Liver (tissue), 9 donors: Measurements from ENCODE around the gene SLC25A48. TPM values are rescaled to one million over a fixed set of nuclear protein-coding genes. Genes with fewer than 3 reads are reported as not detected.

Experiments
- DNase-seq: peaks from one replicate; pipeline ENCODE4 v3.0.0-alpha.2; 2017; ENCODE audit warnings: low spot score
- H3K27ac ChIP-seq, 2 donors: one replicate each; pipeline ENCODE4 v1.7.0; 2013; ENCODE audit warnings: inconsistent platforms in 2 of 2, low read length in 2 of 2, control low read depth in 1 of 2, low read depth in 1 of 2, mild to moderate bottlenecking in 1 of 2
- H3K27me3 ChIP-seq, 4 donors: one replicate each; pipeline versions ENCODE4 v1.6.1 to v1.7.0; 2013; ENCODE audit warnings: low read length in 3 of 4, inconsistent platforms in 1 of 4, mild to moderate bottlenecking in 1 of 4, moderate library complexity in 1 of 4; ENCODE audit not compliant: control insufficient read depth in 4 of 4, insufficient read depth in 4 of 4
- H3K36me3 ChIP-seq, 4 donors: one replicate each; pipeline versions ENCODE4 v1.6.1 to v1.7.0; 2013; ENCODE audit warnings: low read length in 3 of 4, mild to moderate bottlenecking in 3 of 4, low read depth in 1 of 4, moderate library complexity in 1 of 4; ENCODE audit not compliant: control insufficient read depth in 4 of 4, insufficient read depth in 3 of 4
- H3K4me1 ChIP-seq, 4 donors: one replicate each; pipeline versions ENCODE4 v1.6.1 to v1.7.0; 2013; ENCODE audit warnings: low read length in 3 of 4, mild to moderate bottlenecking in 3 of 4, moderate library complexity in 1 of 4; ENCODE audit not compliant: control insufficient read depth in 4 of 4, insufficient read depth in 4 of 4
- H3K4me3 ChIP-seq, 3 donors: one replicate each; pipeline versions ENCODE4 v1.6.1 to v1.7.0; 2013; ENCODE audit warnings: low read length in 3 of 3, control low read depth in 1 of 3, low read depth in 1 of 3, mild to moderate bottlenecking in 1 of 3
- H3K9ac ChIP-seq, 2 donors: one replicate each; pipeline ENCODE4 v1.7.0; 2013; ENCODE audit warnings: low read length in 2 of 2, mild to moderate bottlenecking in 2 of 2, moderate library complexity in 2 of 2, control low read depth in 1 of 2, low read depth in 1 of 2
- H3K9me3 ChIP-seq, 4 donors: one replicate each; pipeline versions ENCODE4 v1.6.1 to v1.7.0; 2013; ENCODE audit warnings: low read length in 3 of 4; ENCODE audit not compliant: control insufficient read depth in 4 of 4
- EGR1 ChIP-seq, 2 donors: IDR thresholded peaks; 2 replicates each; pipeline ENCODE4 v1.6.1; 2016 to 2018; ENCODE audit warnings: antibody characterized with exemption in 2 of 2, low read depth in 2 of 2
- FOXA1 ChIP-seq: IDR thresholded peaks from 2 replicates; pipeline ENCODE4 v1.6.1; 2016; ENCODE audit warnings: antibody characterized with exemption
- FOXA2 ChIP-seq: IDR thresholded peaks from 2 replicates; pipeline ENCODE4 v1.6.1; 2016; ENCODE audit warnings: antibody characterized with exemption
- GABPA ChIP-seq, 2 donors: IDR thresholded peaks in 1 of 2; conservative IDR thresholded peaks in 1 of 2; 2 replicates each; pipeline ENCODE4 v1.6.1; 2016; ENCODE audit warnings: antibody characterized with exemption in 2 of 2, mild to moderate bottlenecking in 1 of 2, moderate library complexity in 1 of 2
- HNF4G ChIP-seq: IDR thresholded peaks from 2 replicates; pipeline ENCODE4 v1.6.1; 2016; ENCODE audit warnings: antibody characterized with exemption
- JUND ChIP-seq, 2 donors: IDR thresholded peaks; 2 replicates each; pipeline ENCODE4 v1.6.1; 2016; ENCODE audit warnings: antibody characterized with exemption in 2 of 2
- NR2F2 ChIP-seq: IDR thresholded peaks from 2 replicates; pipeline ENCODE4 v1.6.1; 2016; ENCODE audit warnings: antibody characterized with exemption
- RAD21 ChIP-seq, 2 donors: IDR thresholded peaks; 2 replicates each; pipeline ENCODE4 v1.6.1; 2016; ENCODE audit warnings: antibody characterized with exemption in 2 of 2, mild to moderate bottlenecking in 2 of 2
- RXRA ChIP-seq, 2 donors: IDR thresholded peaks; 2 replicates each; pipeline ENCODE4 v1.6.1; 2017 to 2018; ENCODE audit warnings: antibody characterized with exemption in 2 of 2, mild to moderate bottlenecking in 1 of 2
- SP1 ChIP-seq: IDR thresholded peaks from 2 replicates; pipeline ENCODE4 v1.6.1; 2018; ENCODE audit warnings: antibody characterized with exemption, mild to moderate bottlenecking
- TAF1 ChIP-seq: conservative IDR thresholded peaks from 2 replicates; pipeline ENCODE4 v1.6.1; 2016; ENCODE audit warnings: antibody characterized with exemption, mild to moderate bottlenecking
- YY1 ChIP-seq: IDR thresholded peaks from 2 replicates; pipeline ENCODE4 v1.6.1; 2016; ENCODE audit warnings: antibody characterized with exemption, mild to moderate bottlenecking
- WGBS: extraction: QIAGEN DNeasy Blood & Tissue Kit; methylation state at CpG from one replicate; pipeline ENCODE4 v1.1.7; 2013; 5-methylcytosine and 5-hydroxymethylcytosine counted together
- polyA plus RNA-seq, 2 donors: library from polyadenylated mRNA; stranded (reverse) in 1 of 2; unstranded in 1 of 2; fragments of 200-250 nt in 1 of 2; fragments of >200 nt in 1 of 2; fragmentation: Nextera tagmentation in 1 of 2; extraction: Ambion mirVana in 1 of 2; gene quantifications; one replicate each; pipeline versions ENCODE4 v1.2.1 to v1.2.3, GENCODE V29; 2013 to 2015
- total RNA-seq, 2 donors: library from RNA; depleted of rRNA; stranded (reverse); fragments of >200 nt; gene quantifications; one replicate each; pipeline ENCODE4 v1.2.3, GENCODE V29; 2014
- TF ChIP-seq, protein P1 (sequence below): IDR thresholded peaks from 2 replicates; pipeline ENCODE4 v1.6.1; 2016; ENCODE audit warnings: antibody characterized with exemption, mild to moderate bottlenecking
- TF ChIP-seq, protein P2 (sequence below): IDR thresholded peaks from 2 replicates; pipeline ENCODE4 v1.6.1; 2016; ENCODE audit warnings: antibody characterized with exemption
- TF ChIP-seq, protein P3 (sequence below): IDR thresholded peaks from 2 replicates; pipeline ENCODE4 v1.6.1; 2016; ENCODE audit warnings: antibody characterized with exemption
- TF ChIP-seq, protein P4 (sequence below): IDR thresholded peaks from 2 replicates; pipeline ENCODE4 v1.6.1; 2016; ENCODE audit warnings: antibody characterized with exemption
- TF ChIP-seq, protein P5 (sequence below): fragments of 150-350 bp; IDR thresholded peaks from 2 replicates; pipeline ENCODE4 v1.5.1; 2017; ENCODE audit warnings: improper control_type of control experiment, low read depth, low read length; ENCODE audit not compliant: missing input control
- donor health status: healthy.
- donor health status: healthy.
- donor health status: healthy.
- donor health status: healthy.
- donor health status: healthy.

Gene SLC25A48
- total and polyA plus RNA-seq, 4 donors = 0.24 to 1.1 (median 0.72) TPM

DNA sequence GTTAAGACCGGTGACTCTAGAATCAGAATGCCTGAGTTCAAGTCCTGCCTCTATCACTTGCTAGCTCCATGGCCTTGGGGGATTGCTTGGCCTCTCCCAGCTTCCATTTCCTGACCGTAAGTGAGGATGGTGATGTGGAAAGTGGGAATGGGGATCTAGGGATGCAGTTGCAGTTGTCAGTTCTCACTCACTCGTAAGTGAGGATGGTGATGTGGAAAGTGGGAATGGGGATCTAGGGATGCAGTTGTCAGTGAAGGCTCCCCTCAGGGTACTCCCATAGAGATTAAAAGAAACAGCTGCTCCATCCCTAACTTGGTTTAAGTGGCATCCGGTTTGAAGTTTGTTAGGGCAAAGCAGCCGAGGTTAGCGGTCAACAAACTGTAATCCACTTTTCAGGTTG lies 64.2 kb downstream of the SLC25A48 start:
- DNase-seq = no peak
- H3K9ac ChIP-seq = no peak overlapping the region
- H3K9me3 ChIP-seq = no peaks in the 10 kb centered on the region
- 82% methylated on average over 6 of the region's 6 CpGs for WGBS
- no peaks in the 10 kb centered on the region for H3K36me3 ChIP-seq
- no peak overlapping the region for H3K27ac ChIP-seq
- peaks cover 0 to 2% (median 0%) of the 10 kb centered on the region in 4 donors for H3K27me3 ChIP-seq
- no peak overlapping the region for H3K4me3 ChIP-seq
- TF ChIP-seq RAD21 (IDR thresholded peaks at IDR 0.05) (no peak), SP1 (no peak), EGR1 (IDR thresholded peaks at IDR 0.05; ENCODE audit: low read depth in 2 of 2) (no peak), GABPA (IDR thresholded peaks at IDR 0.05 in 1 of 2, conservative IDR thresholded peaks at IDR 0.05 in 1 of 2) (no peak), TAF1 (no peak), JUND (IDR thresholded peaks at IDR 0.05) (no peak)
- TF ChIP-seq, protein P1, sequence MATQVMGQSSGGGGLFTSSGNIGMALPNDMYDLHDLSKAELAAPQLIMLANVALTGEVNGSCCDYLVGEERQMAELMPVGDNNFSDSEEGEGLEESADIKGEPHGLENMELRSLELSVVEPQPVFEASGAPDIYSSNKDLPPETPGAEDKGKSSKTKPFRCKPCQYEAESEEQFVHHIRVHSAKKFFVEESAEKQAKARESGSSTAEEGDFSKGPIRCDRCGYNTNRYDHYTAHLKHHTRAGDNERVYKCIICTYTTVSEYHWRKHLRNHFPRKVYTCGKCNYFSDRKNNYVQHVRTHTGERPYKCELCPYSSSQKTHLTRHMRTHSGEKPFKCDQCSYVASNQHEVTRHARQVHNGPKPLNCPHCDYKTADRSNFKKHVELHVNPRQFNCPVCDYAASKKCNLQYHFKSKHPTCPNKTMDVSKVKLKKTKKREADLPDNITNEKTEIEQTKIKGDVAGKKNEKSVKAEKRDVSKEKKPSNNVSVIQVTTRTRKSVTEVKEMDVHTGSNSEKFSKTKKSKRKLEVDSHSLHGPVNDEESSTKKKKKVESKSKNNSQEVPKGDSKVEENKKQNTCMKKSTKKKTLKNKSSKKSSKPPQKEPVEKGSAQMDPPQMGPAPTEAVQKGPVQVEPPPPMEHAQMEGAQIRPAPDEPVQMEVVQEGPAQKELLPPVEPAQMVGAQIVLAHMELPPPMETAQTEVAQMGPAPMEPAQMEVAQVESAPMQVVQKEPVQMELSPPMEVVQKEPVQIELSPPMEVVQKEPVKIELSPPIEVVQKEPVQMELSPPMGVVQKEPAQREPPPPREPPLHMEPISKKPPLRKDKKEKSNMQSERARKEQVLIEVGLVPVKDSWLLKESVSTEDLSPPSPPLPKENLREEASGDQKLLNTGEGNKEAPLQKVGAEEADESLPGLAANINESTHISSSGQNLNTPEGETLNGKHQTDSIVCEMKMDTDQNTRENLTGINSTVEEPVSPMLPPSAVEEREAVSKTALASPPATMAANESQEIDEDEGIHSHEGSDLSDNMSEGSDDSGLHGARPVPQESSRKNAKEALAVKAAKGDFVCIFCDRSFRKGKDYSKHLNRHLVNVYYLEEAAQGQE = no peak
- TF ChIP-seq, protein P2, sequence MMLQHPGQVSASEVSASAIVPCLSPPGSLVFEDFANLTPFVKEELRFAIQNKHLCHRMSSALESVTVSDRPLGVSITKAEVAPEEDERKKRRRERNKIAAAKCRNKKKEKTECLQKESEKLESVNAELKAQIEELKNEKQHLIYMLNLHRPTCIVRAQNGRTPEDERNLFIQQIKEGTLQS = no peak
- H3K4me1 ChIP-seq = no peaks in the 10 kb centered on the region

DNA sequence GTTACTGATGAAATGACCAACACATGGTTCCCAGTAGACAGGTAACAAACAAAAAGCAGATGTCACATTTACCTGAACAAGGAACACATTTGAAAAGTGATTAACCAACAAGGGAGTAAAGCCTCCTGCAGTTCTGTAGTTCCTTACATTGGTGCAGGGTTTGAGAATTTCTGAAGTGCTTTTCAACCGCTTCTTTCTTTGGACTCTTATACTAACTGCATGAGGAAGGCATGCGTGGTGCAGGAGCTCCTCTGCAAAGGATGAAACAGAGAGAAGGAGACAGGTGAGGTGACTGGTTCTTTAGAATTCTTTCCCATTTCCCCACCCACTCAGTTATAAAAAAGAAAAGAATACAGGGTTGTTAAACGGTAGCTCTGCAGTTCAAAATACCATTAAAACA lies 65.8 kb downstream of the SLC25A48 start:
- H3K27me3 ChIP-seq = peaks cover 0 to 2% (median 0%) of the 10 kb centered on the region in 4 donors
- H3K27ac ChIP-seq = no peak overlapping the region
- no peak overlapping the region for H3K4me3 ChIP-seq
- WGBS = 71% methylated on average over 3 of the region's 3 CpGs
- no peak for TF ChIP-seq JUND (IDR thresholded peaks at IDR 0.05)
- no peak for TF ChIP-seq FOXA1
- TF ChIP-seq RXRA (IDR thresholded peaks at IDR 0.05) = no peak
- TF ChIP-seq, protein P3, sequence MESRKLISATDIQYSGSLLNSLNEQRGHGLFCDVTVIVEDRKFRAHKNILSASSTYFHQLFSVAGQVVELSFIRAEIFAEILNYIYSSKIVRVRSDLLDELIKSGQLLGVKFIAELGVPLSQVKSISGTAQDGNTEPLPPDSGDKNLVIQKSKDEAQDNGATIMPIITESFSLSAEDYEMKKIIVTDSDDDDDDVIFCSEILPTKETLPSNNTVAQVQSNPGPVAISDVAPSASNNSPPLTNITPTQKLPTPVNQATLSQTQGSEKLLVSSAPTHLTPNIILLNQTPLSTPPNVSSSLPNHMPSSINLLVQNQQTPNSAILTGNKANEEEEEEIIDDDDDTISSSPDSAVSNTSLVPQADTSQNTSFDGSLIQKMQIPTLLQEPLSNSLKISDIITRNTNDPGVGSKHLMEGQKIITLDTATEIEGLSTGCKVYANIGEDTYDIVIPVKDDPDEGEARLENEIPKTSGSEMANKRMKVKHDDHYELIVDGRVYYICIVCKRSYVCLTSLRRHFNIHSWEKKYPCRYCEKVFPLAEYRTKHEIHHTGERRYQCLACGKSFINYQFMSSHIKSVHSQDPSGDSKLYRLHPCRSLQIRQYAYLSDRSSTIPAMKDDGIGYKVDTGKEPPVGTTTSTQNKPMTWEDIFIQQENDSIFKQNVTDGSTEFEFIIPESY = no peak
- TF ChIP-seq FOXA2 = no peak
- TF ChIP-seq, protein P1 = no peak
- TF ChIP-seq RAD21 (IDR thresholded peaks at IDR 0.05) = no peak
- TF ChIP-seq, protein P4, sequence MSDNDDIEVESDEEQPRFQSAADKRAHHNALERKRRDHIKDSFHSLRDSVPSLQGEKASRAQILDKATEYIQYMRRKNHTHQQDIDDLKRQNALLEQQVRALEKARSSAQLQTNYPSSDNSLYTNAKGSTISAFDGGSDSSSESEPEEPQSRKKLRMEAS = no peak
- no peak for TF ChIP-seq HNF4G
- no peak for TF ChIP-seq SP1
- no peak for TF ChIP-seq YY1
- TF ChIP-seq NR2F2 = no peak
- TF ChIP-seq, protein P5, sequence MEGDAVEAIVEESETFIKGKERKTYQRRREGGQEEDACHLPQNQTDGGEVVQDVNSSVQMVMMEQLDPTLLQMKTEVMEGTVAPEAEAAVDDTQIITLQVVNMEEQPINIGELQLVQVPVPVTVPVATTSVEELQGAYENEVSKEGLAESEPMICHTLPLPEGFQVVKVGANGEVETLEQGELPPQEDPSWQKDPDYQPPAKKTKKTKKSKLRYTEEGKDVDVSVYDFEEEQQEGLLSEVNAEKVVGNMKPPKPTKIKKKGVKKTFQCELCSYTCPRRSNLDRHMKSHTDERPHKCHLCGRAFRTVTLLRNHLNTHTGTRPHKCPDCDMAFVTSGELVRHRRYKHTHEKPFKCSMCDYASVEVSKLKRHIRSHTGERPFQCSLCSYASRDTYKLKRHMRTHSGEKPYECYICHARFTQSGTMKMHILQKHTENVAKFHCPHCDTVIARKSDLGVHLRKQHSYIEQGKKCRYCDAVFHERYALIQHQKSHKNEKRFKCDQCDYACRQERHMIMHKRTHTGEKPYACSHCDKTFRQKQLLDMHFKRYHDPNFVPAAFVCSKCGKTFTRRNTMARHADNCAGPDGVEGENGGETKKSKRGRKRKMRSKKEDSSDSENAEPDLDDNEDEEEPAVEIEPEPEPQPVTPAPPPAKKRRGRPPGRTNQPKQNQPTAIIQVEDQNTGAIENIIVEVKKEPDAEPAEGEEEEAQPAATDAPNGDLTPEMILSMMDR = no peak
- H3K9ac ChIP-seq = no peak overlapping the region
- DNase-seq = no peak
- H3K4me1 ChIP-seq = no peaks in the 10 kb centered on the region
- H3K36me3 ChIP-seq = no peaks in the 10 kb centered on the region
- no peaks in the 10 kb centered on the region for H3K9me3 ChIP-seq
